Measurements from ENCODE around the gene FADS3.

FADS3 gene

GRCh38 chr11:61892085-61892370, 683 bp upstream of the FADS3 start:
- Mint-ChIP-seq H3K27ac (no peak overlapping the region), H3K9me3 (no peaks in the 10 kb centered on the region), H3K27me3 (ENCODE audit: low read depth, poor library complexity) (peaks cover 38% of the 10 kb centered on the region), H3K4me1 (peaks cover 4% of the 10 kb centered on the region), H3K36me3 (ENCODE audit: low read depth) (no peaks in the 10 kb centered on the region), H3K4me3 (peak overlapping the region; percentile 73)
- no peak for TF ChIP-seq CTCF (IDR thresholded peaks at IDR 0.05)
- no peak for DNase-seq

- peaks cover 34% of the 10 kb centered on the region for H3K27me3 Mint-ChIP-seq (ENCODE audit: low read depth, poor library complexity)
- no peaks in the 10 kb centered on the region for H3K9me3 Mint-ChIP-seq
- H3K27ac Mint-ChIP-seq = no peak overlapping the region
- no peaks in the 10 kb centered on the region for H3K36me3 Mint-ChIP-seq (ENCODE audit: low read depth)
- peaks cover 4% of the 10 kb centered on the region for H3K4me1 Mint-ChIP-seq
- peak overlapping the region; percentile 76 for H3K4me3 Mint-ChIP-seq
- no peak for TF ChIP-seq CTCF (IDR thresholded peaks at IDR 0.05)
- no peak for DNase-seq
These were observed 615 bp downstream of the FADS3 start for GRCh38 chr11:61890529-61891330.

GRCh38 chr11:61889831-61890230, 1.5 kb downstream of the FADS3 start:
- H3K4me1 Mint-ChIP-seq = peaks cover 4% of the 10 kb centered on the region
- H3K27ac Mint-ChIP-seq = no peak overlapping the region
- no peak for TF ChIP-seq CTCF (IDR thresholded peaks at IDR 0.05)

GRCh38 chr11:61888590-61888989, 2.8 kb downstream of the FADS3 start:
- peaks cover 4% of the 10 kb centered on the region for H3K4me1 Mint-ChIP-seq
- H3K27me3 Mint-ChIP-seq (ENCODE audit: low read depth, poor library complexity) = peaks cover 31% of the 10 kb centered on the region
- no peak overlapping the region for H3K27ac Mint-ChIP-seq
- H3K9me3 Mint-ChIP-seq = no peaks in the 10 kb centered on the region
- no peak for DNase-seq
- no peak overlapping the region for H3K4me3 Mint-ChIP-seq
- H3K36me3 Mint-ChIP-seq (ENCODE audit: low read depth) = no peaks in the 10 kb centered on the region
- TF ChIP-seq CTCF (IDR thresholded peaks at IDR 0.05) = no peak

More at GRCh38 chr11:61889831-61890230, 1.5 kb downstream of the FADS3 start:
- Mint-ChIP-seq H3K36me3 (ENCODE audit: low read depth) (no peaks in the 10 kb centered on the region), H3K9me3 (no peaks in the 10 kb centered on the region), H3K4me3 (peak overlapping the region; percentile 52), H3K27me3 (ENCODE audit: low read depth, poor library complexity) (peaks cover 28% of the 10 kb centered on the region)
- DNase-seq = no peak

- Mint-ChIP-seq H3K4me3 (no peak overlapping the region), H3K27me3 (ENCODE audit: low read depth, poor library complexity) (peaks cover 24% of the 10 kb centered on the region), H3K36me3 (ENCODE audit: low read depth) (no peaks in the 10 kb centered on the region), H3K9me3 (peaks cover 4% of the 10 kb centered on the region), H3K27ac (no peak overlapping the region), H3K4me1 (peaks cover 4% of the 10 kb centered on the region)
- no peak for TF ChIP-seq CTCF (IDR thresholded peaks at IDR 0.05)
- no peak for DNase-seq
These were observed 3.4 kb downstream of the FADS3 start for GRCh38 chr11:61887839-61888494.

GRCh38 chr11:61886643-61887042, 4.7 kb downstream of the FADS3 start:
- Mint-ChIP-seq H3K36me3 (ENCODE audit: low read depth) (no peaks in the 10 kb centered on the region), H3K27ac (no peak overlapping the region), H3K9me3 (peaks cover 4% of the 10 kb centered on the region), H3K4me3 (no peak overlapping the region), H3K27me3 (ENCODE audit: low read depth, poor library complexity) (peaks cover 14% of the 10 kb centered on the region), H3K4me1 (peaks cover 4% of the 10 kb centered on the region)
- no peak for TF ChIP-seq CTCF (IDR thresholded peaks at IDR 0.05)
- no peak for DNase-seq

Measured in nephron progenitor cell (in vitro differentiated cells).